Naive thymus-derived CD4-positive, alpha-beta T cell (primary cell): Measurements from ENCODE around the gene MAP2K3. TPM values are rescaled to one million over a fixed set of nuclear protein-coding genes. Genes with fewer than 3 reads are reported as not detected.
A peak's percentile ranks its signal among the peaks of the same experiment; 100 is the strongest.

Source experiments
- ATAC-seq: fragments of 150-1000 bp; cut with Tn5 transposase; 2 replicates; pipeline ENCODE4 v1.10.0; 2021; ENCODE audit warnings: mild to moderate bottlenecking, moderate library complexity
- CTCF ChIA-PET: fragments of 350-600 bp; sonication (Branson Sonifier 250); formaldehyde crosslinking; loops from one replicate; lab custom pipeline; 2021; ENCODE audit warnings: antibody characterized with exemption; lab: Charles Lee
- POLR2A ChIA-PET: fragments of 350-600 bp; sonication (Branson Sonifier 250); formaldehyde crosslinking; loops from one replicate; lab custom pipeline; 2021; ENCODE audit warnings: antibody characterized with exemption, inconsistent platforms; lab: Charles Lee
- DNase-seq, 9 donors: peaks; one replicate each; pipeline versions ENCODE4 v3.0.0 to v3.0.0-alpha.2; 2020 to 2022; ENCODE audit warnings: mixed read lengths in 1 of 9
- H3K27ac ChIP-seq: one replicate; pipeline ENCODE4 v1.7.0; 2013; ENCODE audit warnings: mild to moderate bottlenecking, low read depth, low read length, moderate library complexity
- H3K27me3 ChIP-seq, 2 donors: one replicate each; pipeline ENCODE4 v1.7.0; 2013; ENCODE audit warnings: low read length in 2 of 2, mild to moderate bottlenecking in 2 of 2, moderate library complexity in 2 of 2; ENCODE audit not compliant: control insufficient read depth in 2 of 2, insufficient read depth in 2 of 2
- H3K36me3 ChIP-seq, 3 experiments: 1 replicate in 2 of 3; 2 replicates in 1 of 3; pipeline ENCODE4 v1.7.0; 2013; ENCODE audit warnings: low read length in 3 of 3, mild to moderate bottlenecking in 3 of 3, moderate library complexity in 1 of 3; ENCODE audit not compliant: insufficient read depth in 3 of 3, control insufficient read depth in 2 of 3
- H3K4me1 ChIP-seq, 2 donors: one replicate each; pipeline ENCODE4 v1.7.0; 2013; ENCODE audit warnings: low read length in 2 of 2, mild to moderate bottlenecking in 2 of 2, moderate library complexity in 1 of 2; ENCODE audit not compliant: control insufficient read depth in 2 of 2, insufficient read depth in 2 of 2
- H3K4me3 ChIP-seq: 2 replicates; pipeline ENCODE4 v1.7.0; 2013; ENCODE audit warnings: mild to moderate bottlenecking, low read length
- H3K9me3 ChIP-seq, 3 experiments: 1 replicate in 2 of 3; 2 replicates in 1 of 3; pipeline ENCODE4 v1.7.0; 2013; ENCODE audit warnings: low read length in 3 of 3; ENCODE audit not compliant: control insufficient read depth in 2 of 3
- H3K27ac Mint-ChIP-seq, 9 donors: one replicate each; pipeline ENCODE4 v1.8.0; 2020 to 2022; ENCODE audit warnings: mixed read lengths in 9 of 9, mild to moderate bottlenecking in 8 of 9, moderate library complexity in 5 of 9, inconsistent platforms in 2 of 9
- H3K27me3 Mint-ChIP-seq, 5 donors: one replicate each; pipeline ENCODE4 v1.8.0; 2021 to 2022; ENCODE audit warnings: mixed read lengths in 5 of 5, mild to moderate bottlenecking in 1 of 5
- H3K36me3 Mint-ChIP-seq, 5 donors: one replicate each; pipeline ENCODE4 v1.8.0; 2020 to 2022; ENCODE audit warnings: mixed read lengths in 5 of 5, mild to moderate bottlenecking in 3 of 5, inconsistent platforms in 1 of 5
- H3K4me1 Mint-ChIP-seq, 7 donors: one replicate each; pipeline ENCODE4 v1.8.0; 2020 to 2022; ENCODE audit warnings: mixed read lengths in 7 of 7, mild to moderate bottlenecking in 3 of 7, inconsistent platforms in 1 of 7
- H3K4me3 Mint-ChIP-seq, 10 donors: one replicate each; pipeline ENCODE4 v1.8.0; 2020 to 2022; ENCODE audit warnings: mild to moderate bottlenecking in 10 of 10, mixed read lengths in 10 of 10, moderate library complexity in 6 of 10, inconsistent platforms in 2 of 10
- H3K9me3 Mint-ChIP-seq, 11 donors: one replicate each; pipeline ENCODE4 v1.8.0; 2020 to 2022; ENCODE audit warnings: mixed read lengths in 11 of 11, mild to moderate bottlenecking in 4 of 11, inconsistent platforms in 1 of 11, moderate library complexity in 1 of 11
- intact Hi-C, 2 donors: fragments of 100-400 bp; cut with micrococcal nuclease; formaldehyde crosslinking; loops; one replicate each; pipeline ENCODE4 v1.15.1; 2023
- polyA plus RNA-seq, 2 donors: library from polyadenylated mRNA; unstranded; fragments of 300-500 nt; fragmentation: Illumina TruSeq; gene quantifications; one replicate each; pipeline ENCODE4 v1.2.3, GENCODE V29; 2021
- total RNA-seq, 6 experiments: library from RNA in 5 of 6; stranded (reverse) in 5 of 6; gene quantifications; 1 replicate in 5 of 6; 2 replicates in 1 of 6; pipeline ENCODE4 v1.2.3 and lab custom pipeline; 2021 to 2026

The MAP2K3 gene
- total and polyA plus RNA-seq, 7 experiments from 2014 or later, result 37.5 to 127 (median 47.7) TPM

GRCh38 chr17:21288571-21289017 is 4.1 kb downstream of the MAP2K3 start:
- Histone ChIP-seq H3K27ac (peak overlapping the region; percentile 78), H3K4me1 (peaks cover 31 to 32% of the 10 kb centered on the region in 2 donors), H3K4me3 (peak overlapping the region; percentile 90), H3K36me3 (peaks cover 0 to 4% (median 0%) of the 10 kb centered on the region in 3 experiments), H3K9me3 (no peaks in the 10 kb centered on the region), H3K27me3 (no peaks in the 10 kb centered on the region)
- ChIA-PET POLR2A (interaction anchor here (0.9 to 4.0 kb wide), 4 partner anchors 9 to 75 kb away, joined by 3 to 48 read pairs (median 5); partner anchors contain the start of gene TMEM11), CTCF (interaction anchor here (0.8 to 3.8 kb wide), 6 partner anchors 11 to 224 kb away, joined by 3 to 27 read pairs (median 4); no protein-coding TSS in a partner anchor)
- no peak for ATAC-seq
- Mint-ChIP-seq H3K27me3 (peaks cover 0 to 10% (median 0%) of the 10 kb centered on the region in 5 donors), H3K9me3 (peaks cover 0 to 16% (median 5%) of the 10 kb centered on the region in 11 donors), H3K36me3 (peaks cover 0 to 16% (median 3%) of the 10 kb centered on the region in 5 donors), H3K27ac (peak overlapping the region; percentile 88 to 97 (median 96)), H3K4me1 (peaks cover 33 to 60% (median 54%) of the 10 kb centered on the region in 7 donors), H3K4me3 (peak overlapping the region in 9 of 10 donors; percentile 45 to 99 (median 95))
- DNase-seq, result no peak
- intact Hi-C loops, result loop anchor here (1.0 to 10.0 kb wide), 5 partner anchors 8 to 1134 kb away; partner anchors contain the start of genes DHRS7B (in 1 of the 2) and NATD1 (in 1 of the 2)

GRCh38 chr17:21289175-21289901 is 4.8 kb downstream of the MAP2K3 start:
- intact Hi-C loops, result loop anchor here in 1 of 2 donors (10.0 kb wide), 1 partner anchor 1135 kb away; no protein-coding TSS in a partner anchor
- peak overlapping the region in 4 of 10 donors; percentile 45 to 99 (median 94) for H3K4me3 Mint-ChIP-seq
- peaks cover 0 to 16% (median 3%) of the 10 kb centered on the region in 5 donors for H3K36me3 Mint-ChIP-seq
- peaks cover 31% of the 10 kb centered on the region in 2 donors for H3K4me1 ChIP-seq
- no peak for DNase-seq
- H3K27ac ChIP-seq, result peak overlapping the region; percentile 78
- H3K27ac Mint-ChIP-seq, result peak overlapping the region in 7 of 9 donors; percentile 88 to 97 (median 96)
- ATAC-seq, result no peak
- H3K9me3 Mint-ChIP-seq, result peaks cover 0 to 16% (median 5%) of the 10 kb centered on the region in 11 donors
- H3K4me1 Mint-ChIP-seq, result peaks cover 35 to 64% (median 54%) of the 10 kb centered on the region in 7 donors
- ChIA-PET CTCF (interaction anchor here (0.6 kb wide), 1 partner anchor 222 kb away, joined by 3 read pairs; no protein-coding TSS in a partner anchor), POLR2A (interaction anchor here (0.6 to 1.6 kb wide), 3 partner anchors 10 to 11 kb away, joined by 3 to 4 read pairs (median 3); no protein-coding TSS in a partner anchor)
- no peaks in the 10 kb centered on the region for H3K27me3 ChIP-seq
- no peaks in the 10 kb centered on the region for H3K9me3 ChIP-seq
- H3K4me3 ChIP-seq, result no peak overlapping the region
- peaks cover 0 to 4% (median 0%) of the 10 kb centered on the region in 3 experiments for H3K36me3 ChIP-seq
- H3K27me3 Mint-ChIP-seq, result peaks cover 0 to 10% (median 0%) of the 10 kb centered on the region in 5 donors

DNA sequence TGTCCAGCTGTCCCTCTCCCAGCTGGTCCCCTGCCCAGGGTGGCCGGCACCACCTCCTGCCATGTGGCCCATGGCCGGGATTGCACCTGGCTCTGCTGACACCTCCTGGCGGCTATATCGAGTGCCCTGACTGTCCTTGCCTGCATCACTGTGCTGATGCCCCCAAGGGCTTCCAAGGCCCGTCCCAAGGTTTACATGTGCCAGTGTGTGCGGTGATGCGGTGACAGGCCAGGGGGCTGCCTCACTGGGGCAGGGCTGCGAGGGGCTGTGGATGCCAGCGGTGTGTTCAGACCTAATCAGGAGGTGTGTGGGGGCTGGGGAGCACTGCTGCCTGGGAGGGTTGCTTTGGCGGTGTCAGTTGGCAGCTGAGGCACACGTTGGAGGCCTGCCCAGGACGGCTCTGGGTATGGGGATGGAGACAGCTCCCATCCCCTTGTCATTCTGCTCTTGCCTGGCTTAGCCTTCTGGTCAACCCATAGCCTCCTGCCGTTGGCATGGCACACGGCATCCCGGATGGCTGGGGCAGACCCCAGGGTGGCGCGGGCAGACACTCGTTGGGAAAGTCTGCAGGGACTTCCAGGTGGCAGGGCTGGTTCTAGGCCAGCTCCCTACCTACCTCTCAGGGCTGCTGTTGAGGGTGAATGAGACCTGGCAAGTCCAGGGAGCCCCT is 5.5 kb downstream of the MAP2K3 start:
- Histone ChIP-seq H3K4me1 (peaks cover 31% of the 10 kb centered on the region in 2 donors), H3K27ac (no peak overlapping the region), H3K27me3 (no peaks in the 10 kb centered on the region), H3K9me3 (no peaks in the 10 kb centered on the region), H3K36me3 (peaks cover 0 to 4% (median 0%) of the 10 kb centered on the region in 3 experiments), H3K4me3 (no peak overlapping the region)
- intact Hi-C loops, result loop anchor here in 1 of 2 donors (10.0 kb wide), 1 partner anchor 1135 kb away; no protein-coding TSS in a partner anchor
- Mint-ChIP-seq H3K4me1 (peaks cover 39 to 70% (median 59%) of the 10 kb centered on the region in 7 donors), H3K27ac (peak overlapping the region in 5 of 9 donors; percentile 22 to 62 (median 44)), H3K9me3 (peaks cover 0 to 16% (median 8%) of the 10 kb centered on the region in 11 donors), H3K36me3 (peaks cover 0 to 16% (median 3%) of the 10 kb centered on the region in 5 donors), H3K27me3 (peaks cover 0 to 10% (median 0%) of the 10 kb centered on the region in 5 donors), H3K4me3 (peak overlapping the region in 1 of 10 donors; percentile 99)
- DNase-seq (no peak), ATAC-seq (no peak)
- ChIA-PET POLR2A (interaction anchor here (0.6 kb wide), 1 partner anchor 12 kb away, joined by 3 read pairs; no protein-coding TSS in a partner anchor), CTCF (interaction anchor here (0.6 kb wide), 1 partner anchor 222 kb away, joined by 3 read pairs; no protein-coding TSS in a partner anchor)

DNA sequence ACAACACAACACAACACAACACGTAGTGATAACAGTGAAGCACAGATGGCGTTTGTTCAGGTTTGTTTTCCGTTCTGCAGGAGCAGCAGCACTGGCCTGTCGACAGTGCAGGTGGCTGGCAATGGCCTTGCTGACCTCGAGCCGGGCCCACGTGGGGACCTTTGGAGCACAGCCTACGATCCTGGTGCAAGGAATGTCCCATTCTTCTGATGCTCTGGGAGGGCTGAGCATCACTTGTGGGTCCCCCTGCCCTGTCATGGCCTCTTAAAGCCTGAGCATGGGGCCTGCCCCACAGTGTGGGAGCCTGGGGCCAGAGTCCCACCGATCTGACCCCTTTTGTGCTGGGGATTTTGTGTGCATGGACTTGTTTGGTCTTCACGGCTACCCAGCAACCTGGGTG is 6.8 kb downstream of the MAP2K3 start:
- Mint-ChIP-seq H3K27ac (no peak overlapping the region), H3K27me3 (peaks cover 0 to 10% (median 0%) of the 10 kb centered on the region in 5 donors), H3K4me3 (no peak overlapping the region), H3K4me1 (peaks cover 28 to 60% (median 50%) of the 10 kb centered on the region in 7 donors), H3K9me3 (peaks cover 0 to 22% (median 9%) of the 10 kb centered on the region in 11 donors), H3K36me3 (peaks cover 0 to 6% (median 3%) of the 10 kb centered on the region in 5 donors)
- Histone ChIP-seq H3K9me3 (no peaks in the 10 kb centered on the region), H3K27me3 (no peaks in the 10 kb centered on the region), H3K4me1 (peaks cover 27% of the 10 kb centered on the region in 2 donors), H3K4me3 (no peak overlapping the region), H3K36me3 (peaks cover 0 to 7% (median 0%) of the 10 kb centered on the region in 3 experiments), H3K27ac (no peak overlapping the region)
- ATAC-seq (no peak), DNase-seq (no peak)
- POLR2A ChIA-PET, result interaction anchor here (0.6 kb wide), 1 partner anchor 190 kb away, joined by 3 read pairs; no protein-coding TSS in a partner anchor
- CTCF ChIA-PET, result no interaction called here
- intact Hi-C loops, result no loop called here

DNA sequence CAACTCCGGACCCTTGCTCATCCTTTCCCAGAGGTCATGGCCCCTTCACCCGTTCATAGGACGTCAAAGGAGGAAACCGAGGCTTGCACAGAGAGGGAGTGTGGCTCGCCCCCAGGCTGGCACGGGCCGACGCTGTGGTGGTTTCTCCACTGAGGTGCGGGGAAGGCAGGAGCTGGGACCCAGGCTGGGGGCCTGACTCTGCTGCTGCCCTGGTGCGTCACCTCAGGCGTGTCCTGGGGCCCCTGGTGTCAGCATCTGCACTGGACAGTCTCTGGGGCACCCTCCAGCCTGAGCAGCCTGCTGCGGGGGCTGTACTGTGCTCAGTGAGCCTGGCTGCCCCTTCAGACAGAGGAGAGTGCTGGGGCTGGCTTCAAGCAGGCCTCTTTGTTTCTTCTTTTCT is 7.4 kb downstream of the MAP2K3 start:
- CTCF ChIA-PET, result no interaction called here

More for the DNA sequence above, 7.4 kb downstream of the MAP2K3 start:
- ATAC-seq (no peak), DNase-seq (no peak)
- H3K4me1 Mint-ChIP-seq, result peaks cover 24 to 55% (median 45%) of the 10 kb centered on the region in 7 donors
- Histone ChIP-seq H3K36me3 (peaks cover 0 to 9% (median 0%) of the 10 kb centered on the region in 3 experiments), H3K4me3 (no peak overlapping the region), H3K4me1 (peaks cover 22% of the 10 kb centered on the region in 2 donors), H3K9me3 (no peaks in the 10 kb centered on the region), H3K27me3 (no peaks in the 10 kb centered on the region), H3K27ac (no peak overlapping the region)
- H3K27me3 Mint-ChIP-seq, result peaks cover 0 to 10% (median 0%) of the 10 kb centered on the region in 5 donors
- H3K9me3 Mint-ChIP-seq, result peaks cover 0 to 22% (median 9%) of the 10 kb centered on the region in 11 donors
- peak overlapping the region in 1 of 10 donors; percentile 32 for H3K4me3 Mint-ChIP-seq
- POLR2A ChIA-PET, result no interaction called here
- peak overlapping the region in 1 of 9 donors; percentile 25 for H3K27ac Mint-ChIP-seq
- H3K36me3 Mint-ChIP-seq, result peaks cover 0 to 4% (median 3%) of the 10 kb centered on the region in 5 donors
- intact Hi-C loops, result no loop called here
